NOMO-1 (cell line): ENCODE measurements around the gene ACSS2.

Experiments
- DNase-seq, 2 experiments: peaks; one replicate each; lab custom pipeline; 2025; ENCODE audit not compliant: unreplicated experiment in 2 of 2; lab: John Stamatoyannopoulos, UW

The ACSS2 gene

DNA sequence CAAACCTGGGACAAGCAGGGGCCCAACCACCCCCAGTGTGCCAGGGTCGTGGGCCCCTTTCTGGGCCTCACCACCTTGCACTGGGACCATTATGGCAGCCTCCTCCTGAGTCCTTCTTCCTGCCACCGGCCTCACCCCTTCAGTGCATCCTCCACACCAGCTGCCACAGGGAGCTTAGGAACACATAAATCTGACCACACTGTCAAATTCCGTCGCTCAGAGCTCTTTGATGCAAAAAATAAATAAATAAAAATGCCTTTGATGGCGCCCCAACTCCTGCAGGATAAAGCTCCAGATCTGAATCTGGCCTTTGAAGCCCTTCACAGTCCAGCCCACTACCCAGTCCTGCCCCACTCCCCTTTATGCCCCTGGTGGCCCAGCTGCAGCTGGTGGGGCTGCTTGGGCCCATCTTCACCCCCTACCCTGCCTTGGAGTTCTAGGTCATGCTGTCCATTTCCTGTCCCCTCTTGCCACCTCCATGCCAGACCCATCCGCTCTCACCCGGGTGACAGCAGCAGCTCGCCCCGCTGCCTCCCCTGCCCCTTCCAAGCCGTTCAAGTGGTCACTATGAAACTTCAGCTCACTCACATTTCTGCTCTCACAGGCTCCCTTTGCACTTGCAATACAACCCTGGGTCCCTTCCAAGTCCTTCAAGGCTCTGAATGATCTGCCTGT, 95.3 kb downstream of the ACSS2 start:
- no peak for DNase-seq

GRCh38 chr20:34974246-34974645, 97.8 kb downstream of the ACSS2 start:
- DNase-seq = no peak

GRCh38 chr20:34976286-34976685, 99.9 kb downstream of the ACSS2 start:
- DNase-seq = no peak
